HL-60/S4 (cell line): ENCODE data around the gene UBXN7.
"Not testable (repeated sequence)": the region's sequence is repeated elsewhere in the genome, so short reads cannot be mapped to it uniquely, and the experiment has no call there.

Experiments
- in situ Hi-C: fragments of 300-500 bp; cut with MboI; formaldehyde crosslinking; loops from 2 replicates; pipeline ENCODE4 v1.14.3; 2022; ENCODE audit warnings: low sequenced_read_pairs

UBXN7 gene

DNA sequence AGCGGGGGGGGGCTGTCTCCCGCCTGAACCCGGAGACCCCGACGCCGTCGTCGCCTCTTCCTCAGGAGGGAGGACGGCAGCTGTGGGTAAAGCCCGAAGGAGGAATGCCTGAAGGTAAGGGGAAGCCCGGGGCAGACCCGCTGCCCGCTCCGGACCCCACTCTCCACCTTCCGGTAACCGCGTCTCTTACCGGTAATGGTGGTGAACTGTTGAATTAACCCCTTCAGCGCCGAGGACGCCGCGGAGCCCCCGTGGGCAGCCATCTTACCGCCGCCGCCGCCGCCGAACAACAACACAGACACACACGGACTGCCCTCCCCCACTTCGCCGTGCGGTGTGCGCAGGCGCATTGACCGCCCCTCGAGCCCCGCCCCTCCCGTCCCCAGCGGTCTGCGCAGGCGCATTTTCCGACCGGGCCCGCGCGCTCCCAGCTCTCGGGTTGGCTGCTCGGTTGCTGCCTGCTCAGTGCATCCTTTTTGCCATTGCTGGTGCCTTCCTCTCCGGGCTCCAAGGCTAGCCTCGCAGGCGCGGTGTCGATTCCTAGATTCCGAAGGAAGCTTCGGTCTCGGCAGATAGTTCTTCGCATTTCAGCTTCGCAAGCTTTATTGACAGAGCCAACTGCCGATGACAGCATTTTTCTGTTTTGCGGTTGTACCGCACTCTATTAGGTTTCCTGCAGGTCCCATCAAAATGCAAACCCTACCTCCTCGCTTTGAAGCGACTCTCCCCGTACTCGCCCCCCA lies at the start of gene UBXN7:
Gene UBXN7 (minus strand): TSS at position 291 of the 743 bp plus-strand sequence. CDS start 28 bp downstream, at position 263.
- in situ Hi-C loops: no loop called here

DNA sequence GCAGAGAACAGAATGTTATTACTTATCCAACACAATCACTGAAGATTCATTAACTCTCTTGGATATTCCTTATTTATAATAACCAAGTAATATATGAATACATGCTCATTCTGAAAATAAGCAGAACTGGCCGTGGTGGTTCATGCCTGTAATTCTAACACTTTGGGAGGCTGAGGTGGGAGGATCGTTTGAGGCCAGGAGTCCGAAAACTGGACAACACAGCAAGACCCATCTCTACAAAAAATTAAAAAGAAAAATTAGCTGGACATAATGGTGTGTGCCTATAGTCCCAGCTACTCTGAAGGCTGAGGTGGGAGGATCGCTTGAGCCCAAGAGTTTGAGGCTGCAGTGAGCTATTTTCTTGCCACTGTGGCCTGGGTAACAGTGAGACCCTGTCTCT lies 45.5 kb upstream of the UBXN7 start:
- in situ Hi-C loops: no loop called here

DNA sequence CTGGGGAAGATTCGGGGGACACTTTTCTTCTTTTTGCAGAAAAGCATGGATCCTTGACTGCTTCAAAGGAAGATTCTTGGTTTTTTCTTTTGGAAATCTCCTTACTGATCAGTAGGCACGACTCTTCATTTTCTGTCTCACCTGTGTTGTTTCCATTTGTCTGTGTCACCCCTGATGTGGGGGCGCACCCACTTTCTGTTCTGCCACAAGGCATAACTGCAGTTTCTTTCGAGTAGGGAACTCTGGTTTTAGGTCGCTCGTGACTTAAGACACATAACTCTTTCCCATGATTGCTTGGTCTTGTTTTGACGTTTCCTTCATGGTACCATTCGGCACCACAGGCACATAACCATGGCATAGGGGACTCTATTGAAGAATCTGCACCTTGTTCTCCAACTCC lies 40.1 kb upstream of the UBXN7 start:
- in situ Hi-C loops: no loop called here

DNA sequence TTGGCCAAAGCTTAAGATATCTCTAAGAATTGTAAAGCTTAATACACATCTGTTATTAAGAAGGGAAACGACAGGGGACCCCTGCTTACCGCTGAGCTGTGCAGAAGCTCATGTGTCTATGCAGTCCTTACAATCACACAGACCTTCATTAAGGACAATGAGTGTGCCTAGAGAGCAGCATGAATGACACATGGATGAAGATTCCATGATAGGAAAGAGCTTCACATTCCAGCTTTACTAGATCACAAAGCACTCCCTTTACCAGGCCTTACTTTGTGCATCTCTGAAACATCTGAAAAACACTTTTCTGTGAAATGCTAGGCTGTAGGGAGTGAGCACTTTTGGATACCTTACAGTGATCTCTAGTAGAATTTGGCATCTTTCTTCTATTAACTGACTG lies 39.3 kb upstream of the UBXN7 start:
- in situ Hi-C loops: no loop called here

DNA sequence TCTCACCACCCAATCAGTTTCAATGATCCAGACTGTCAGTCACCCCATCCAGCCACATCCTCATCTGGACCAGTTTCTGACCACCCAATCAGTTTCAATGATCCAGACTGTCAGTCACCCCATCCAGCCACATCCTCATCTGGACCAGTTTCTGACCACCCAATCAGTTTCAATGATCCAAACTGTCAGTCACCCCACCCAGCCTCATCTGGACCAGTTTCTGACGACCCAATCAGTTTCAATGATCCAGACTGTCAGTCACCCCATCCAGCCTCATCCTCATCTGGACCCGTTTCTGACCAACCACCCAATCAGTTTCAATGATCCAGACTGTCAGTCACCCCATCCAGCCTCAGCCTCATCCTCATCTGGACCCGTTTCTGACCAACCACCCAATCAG lies 38.0 kb upstream of the UBXN7 start:
- in situ Hi-C loops: not testable (repeated sequence)

DNA sequence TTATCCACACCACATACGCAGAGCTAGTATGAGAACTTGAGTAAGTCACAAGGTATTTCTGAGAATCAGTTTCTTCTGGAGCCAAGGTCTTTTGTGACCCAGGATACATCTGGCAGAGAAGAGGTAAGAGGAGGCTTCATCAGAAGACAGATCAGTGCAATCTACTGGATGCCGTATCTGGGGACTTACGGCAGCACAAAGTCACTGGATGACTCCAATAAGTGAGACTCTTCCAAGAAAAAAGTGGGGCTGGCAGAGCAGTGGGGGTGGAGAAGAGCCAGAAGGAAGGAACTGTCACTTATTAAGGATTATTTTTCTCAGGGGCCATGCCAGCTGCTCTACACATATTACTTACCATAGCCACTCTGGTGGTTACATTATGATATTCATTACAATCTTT lies 31.6 kb upstream of the UBXN7 start:
- in situ Hi-C loops: no loop called here

DNA sequence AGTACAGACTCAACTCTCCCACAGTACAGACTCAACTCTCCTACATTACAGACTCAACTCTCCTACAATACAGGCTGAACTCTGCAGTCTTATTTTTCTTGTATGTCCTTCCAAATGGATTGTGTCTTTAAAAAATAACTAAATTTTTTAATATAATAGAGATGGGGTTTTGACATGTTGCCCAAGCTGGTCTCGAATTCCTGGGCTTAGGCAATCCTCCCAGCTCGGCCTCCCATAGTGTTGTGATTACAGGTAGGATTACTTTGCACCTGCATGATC lies 31.2 kb upstream of the UBXN7 start:
- in situ Hi-C loops: no loop called here

GRCh38 chr3:196462680-196463477 lies 30.7 kb upstream of the UBXN7 start:
- in situ Hi-C loops: not testable (repeated sequence)

DNA sequence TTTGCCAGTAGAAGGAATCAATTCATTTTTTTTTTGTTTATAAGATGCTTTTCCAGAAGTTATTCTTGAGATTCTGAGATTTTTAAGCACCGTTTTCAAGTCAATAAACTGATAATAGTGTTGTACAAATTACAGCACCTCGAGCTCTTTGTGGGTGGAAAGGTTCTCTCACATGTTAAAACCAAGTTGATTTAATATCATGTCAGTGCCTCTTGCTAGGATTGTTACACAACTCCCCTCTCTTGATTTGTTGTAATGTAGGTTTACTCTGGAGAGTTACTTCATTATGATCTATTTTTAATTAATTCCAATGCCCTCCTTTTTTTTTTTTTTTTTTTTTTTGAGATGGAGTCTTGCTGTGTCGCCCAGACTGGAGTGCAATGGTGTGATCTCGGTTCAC lies 25.8 kb upstream of the UBXN7 start:
- in situ Hi-C loops: no loop called here

GRCh38 chr3:196457470-196457869 lies 25.2 kb upstream of the UBXN7 start:
- in situ Hi-C loops: not testable (repeated sequence)

- in situ Hi-C loops: no loop called here
Measured at GRCh38 chr3:196454935-196455334, 22.7 kb upstream of the UBXN7 start.

GRCh38 chr3:196445391-196445790 lies 13.2 kb upstream of the UBXN7 start:
- in situ Hi-C loops: not testable (repeated sequence)

GRCh38 chr3:196444500-196444894 lies 12.3 kb upstream of the UBXN7 start:
- in situ Hi-C loops: no loop called here

GRCh38 chr3:196440696-196441095 lies 8.5 kb upstream of the UBXN7 start:
- in situ Hi-C loops: no loop called here

GRCh38 chr3:196440041-196440537 lies 7.9 kb upstream of the UBXN7 start:
- in situ Hi-C loops: no loop called here

- in situ Hi-C loops: no loop called here
Measured at GRCh38 chr3:196431181-196432136, 768 bp downstream of the UBXN7 start.

- in situ Hi-C loops: no loop called here
Measured at GRCh38 chr3:196428041-196428440, 4.2 kb downstream of the UBXN7 start.

DNA sequence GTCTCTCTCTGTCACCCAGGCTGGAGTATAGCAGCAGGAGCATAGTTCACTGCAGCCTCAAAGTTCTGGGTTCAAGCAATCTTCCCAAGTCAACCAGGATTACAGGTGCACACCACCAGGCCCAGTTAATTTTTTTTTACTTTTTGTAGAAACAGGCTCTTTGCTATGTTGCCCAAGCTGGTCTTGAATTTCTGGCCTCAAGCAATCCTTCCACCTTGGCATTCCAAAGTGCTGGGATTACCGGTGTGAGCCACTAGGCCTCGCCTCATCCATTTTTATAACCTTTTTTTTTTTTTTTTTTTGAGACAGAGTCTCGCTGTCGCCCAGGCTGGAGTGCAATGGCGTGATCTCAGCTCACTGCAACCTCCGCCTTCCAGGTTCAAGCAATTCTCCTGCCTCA lies 7.8 kb downstream of the UBXN7 start:
- in situ Hi-C loops: not testable (repeated sequence)

DNA sequence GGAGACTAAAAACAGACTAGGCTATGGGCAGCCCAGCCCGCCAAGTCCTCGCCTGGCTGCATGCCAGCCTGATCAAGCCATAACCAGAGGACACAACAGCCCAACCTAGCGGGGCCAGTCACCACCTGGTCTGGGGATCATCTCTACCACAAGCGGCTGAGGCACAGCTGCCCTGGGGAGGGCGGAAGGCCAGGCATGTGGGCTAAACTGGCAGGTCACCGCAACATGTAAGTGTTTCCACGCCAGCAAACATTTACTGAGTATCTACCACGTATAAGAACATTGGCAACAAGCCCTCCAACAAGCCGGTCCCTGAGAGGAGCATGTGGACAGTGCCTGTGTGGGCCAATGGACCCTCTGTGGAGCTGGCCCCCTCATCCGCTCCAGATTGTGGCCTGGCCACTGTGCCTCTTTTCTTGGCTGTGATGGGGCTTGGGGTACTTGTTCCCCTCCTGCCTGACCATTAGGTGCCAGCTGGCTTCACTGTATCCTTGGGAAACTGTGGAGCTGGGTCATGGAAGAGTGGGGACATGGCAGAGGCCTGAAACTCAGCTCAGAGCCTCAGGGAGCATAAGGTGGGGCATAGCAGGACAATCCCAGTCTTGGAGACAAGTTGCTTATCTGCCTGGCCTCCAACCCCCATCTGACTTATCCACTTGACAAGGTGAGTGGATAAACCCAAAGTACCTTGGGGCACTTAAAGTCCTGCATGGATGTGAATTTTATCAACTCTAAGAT lies 9.0 kb downstream of the UBXN7 start:
- in situ Hi-C loops: no loop called here

DNA sequence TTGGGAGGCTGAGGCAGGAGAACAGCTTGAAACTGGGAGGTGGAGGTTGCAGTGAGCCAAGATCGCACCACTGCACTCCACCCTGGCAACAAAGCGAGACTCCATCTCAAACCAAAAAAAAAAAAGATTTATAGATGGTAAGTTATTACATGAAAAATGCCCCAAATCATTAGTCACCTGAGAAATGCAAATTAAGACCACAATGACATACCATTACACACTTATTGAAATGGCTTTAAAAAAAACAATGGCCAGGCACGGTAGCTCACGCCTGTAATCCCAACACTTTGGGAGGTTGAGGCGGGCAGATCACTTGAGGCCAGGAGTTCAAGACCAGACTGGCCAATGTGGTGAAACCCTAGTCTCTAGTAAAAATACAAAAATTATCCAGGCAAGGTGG lies 10.6 kb downstream of the UBXN7 start:
- in situ Hi-C loops: not testable (repeated sequence)

DNA sequence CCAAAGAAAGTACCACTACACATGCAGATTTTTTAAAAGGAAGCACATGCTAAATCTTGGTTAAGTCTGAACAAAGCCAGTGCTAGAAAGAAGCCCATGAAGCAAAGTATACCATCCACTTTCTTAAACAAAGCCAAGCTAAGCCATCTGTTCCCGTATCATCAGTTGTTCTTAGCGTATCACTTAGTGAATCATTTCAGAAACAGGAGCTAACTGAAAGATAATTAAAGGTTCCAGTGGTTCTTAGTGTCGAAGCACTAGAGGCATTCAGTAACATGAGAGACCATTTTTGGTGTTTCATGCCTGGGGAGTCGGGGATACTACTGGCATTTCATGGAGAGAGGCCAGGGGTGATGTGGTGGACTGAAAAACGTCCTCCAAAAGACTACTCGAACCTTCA lies 12.8 kb downstream of the UBXN7 start:
- in situ Hi-C loops: no loop called here
